ENCODE measurements around the gene IL10RB.
A peak's percentile ranks its signal among the peaks of the same experiment; 100 is the strongest.
"Not testable (repeated sequence)": the region's sequence is repeated elsewhere in the genome, so short reads cannot be mapped to it uniquely, and the experiment has no call there.

The IL10RB gene

DNA sequence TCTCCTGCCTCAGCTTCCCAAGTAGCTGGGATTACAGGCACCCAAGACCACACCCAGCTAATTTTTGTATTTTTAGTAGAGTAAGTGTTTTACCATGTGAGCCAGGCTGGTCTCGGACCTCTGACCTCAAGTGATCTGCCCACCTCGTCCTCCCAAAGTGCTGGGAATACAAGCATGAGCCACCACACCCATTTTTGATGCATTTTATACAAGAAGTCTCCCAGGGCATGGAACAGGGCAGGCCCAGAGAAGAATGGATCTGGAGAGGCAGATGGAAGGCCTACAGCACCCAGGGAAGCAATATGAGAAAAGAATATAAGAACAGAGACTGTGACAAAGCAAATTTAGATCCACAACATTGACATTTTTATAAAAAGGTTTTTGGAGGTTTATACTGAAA lies 39.8 kb downstream of the IL10RB start:
- no peak for DNase-seq

DNA sequence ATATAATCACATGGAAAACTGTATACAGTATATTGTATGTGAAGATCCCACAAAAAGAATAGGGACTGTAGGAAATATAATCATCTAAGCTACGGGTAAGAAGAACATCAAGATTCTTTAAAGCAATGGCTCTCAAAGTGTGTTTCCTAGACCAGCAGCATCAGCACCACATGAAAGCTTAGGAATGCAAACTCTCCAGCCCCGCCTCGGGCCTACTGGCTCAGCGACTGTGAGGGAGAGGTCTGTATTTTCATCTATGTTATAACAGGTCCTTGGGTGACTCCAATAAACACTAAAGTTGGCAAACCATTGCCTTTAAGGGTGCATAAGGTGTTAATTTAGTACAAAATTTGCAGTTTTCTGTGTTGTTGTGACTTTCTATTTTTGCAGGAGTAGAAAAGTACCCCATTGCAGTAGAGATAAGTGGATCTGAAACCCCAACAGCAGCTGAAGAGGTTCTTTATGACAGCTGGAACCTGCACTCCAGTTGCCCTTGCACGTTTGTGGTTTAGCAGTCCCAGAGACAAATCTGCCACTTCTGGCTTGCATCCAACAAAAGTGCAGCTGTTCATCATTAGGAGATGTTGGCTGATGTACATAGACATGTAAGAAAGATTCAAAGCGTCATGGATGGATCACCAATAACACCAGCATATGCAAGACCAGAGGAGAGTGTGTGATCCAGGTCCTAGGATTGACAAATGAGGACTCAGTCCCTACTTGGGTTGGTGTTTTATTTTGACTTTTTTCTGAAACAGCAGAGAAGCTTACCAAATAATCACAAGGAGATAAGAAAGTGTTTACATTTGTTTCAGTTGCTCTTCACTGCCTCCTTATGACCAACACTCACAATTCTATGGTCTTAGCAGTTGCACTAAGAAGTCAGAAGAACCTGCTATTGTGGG lies 42.7 kb downstream of the IL10RB start:
- DNase-seq = peak; percentile 86

DNA sequence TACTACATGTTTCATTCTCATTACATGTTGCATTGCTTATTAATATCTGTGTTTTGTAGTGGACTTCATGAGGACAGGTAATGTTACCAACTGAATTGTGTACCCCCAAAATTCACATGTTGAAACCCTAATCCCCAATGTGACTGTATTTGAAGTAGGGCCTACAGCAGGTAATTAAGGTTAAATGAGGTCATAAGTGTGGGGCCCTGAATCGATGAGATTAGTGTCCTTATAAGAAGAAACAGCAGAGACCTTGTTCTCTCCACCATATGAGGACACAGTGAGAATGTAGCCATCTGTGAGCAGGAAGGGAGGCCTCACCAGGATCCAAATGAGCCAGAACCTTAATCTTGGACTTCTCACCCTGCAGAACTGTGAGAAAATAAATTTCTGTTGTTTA lies 43.6 kb downstream of the IL10RB start:
- no peak for DNase-seq

- no peak for DNase-seq
These were observed 46.0 kb downstream of the IL10RB start for GRCh38 chr21:33312121-33312520.

DNA sequence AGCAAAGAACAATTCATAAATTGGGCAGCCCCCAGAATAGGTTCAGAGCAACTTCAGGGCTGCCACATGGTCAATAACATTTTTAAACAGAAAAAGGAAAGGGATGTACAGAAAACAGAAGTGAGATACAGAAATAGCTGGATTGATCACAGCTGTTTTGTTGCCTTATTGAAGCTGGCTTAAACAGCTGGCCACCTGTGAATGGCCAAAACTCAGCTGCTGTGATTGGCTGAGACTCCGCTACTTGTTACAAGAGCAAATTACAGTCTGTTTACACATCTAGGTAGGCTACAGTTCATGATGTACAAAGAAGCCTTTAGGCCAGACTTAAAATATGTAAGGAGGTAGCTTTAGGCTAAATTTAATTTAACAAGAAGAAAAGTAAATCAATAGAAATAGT lies 47.0 kb downstream of the IL10RB start:
- no peak for DNase-seq

DNA sequence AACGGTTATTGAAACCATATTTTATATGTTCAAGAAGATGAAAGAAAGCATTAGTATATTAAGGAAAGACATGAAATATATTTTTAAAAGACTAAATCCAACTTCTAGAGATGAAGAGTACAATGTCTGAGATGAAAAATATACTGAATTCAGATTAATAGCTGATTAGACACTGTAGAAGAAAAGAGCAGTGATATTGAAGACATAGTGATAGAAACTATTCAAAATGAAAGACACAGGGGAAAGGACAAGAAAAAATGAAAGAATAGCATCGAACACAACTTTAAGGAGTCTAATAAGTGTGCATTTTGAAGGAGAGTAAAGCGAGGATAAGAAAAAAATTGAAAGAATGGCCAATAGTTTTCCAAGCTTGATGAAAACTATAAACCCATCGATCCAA lies 47.4 kb downstream of the IL10RB start:
- no peak for DNase-seq

GRCh38 chr21:33314111-33314510 lies 47.9 kb downstream of the IL10RB start:
- DNase-seq = no peak

- DNase-seq = no peak
These were observed 50.0 kb downstream of the IL10RB start for GRCh38 chr21:33315946-33316710.

DNA sequence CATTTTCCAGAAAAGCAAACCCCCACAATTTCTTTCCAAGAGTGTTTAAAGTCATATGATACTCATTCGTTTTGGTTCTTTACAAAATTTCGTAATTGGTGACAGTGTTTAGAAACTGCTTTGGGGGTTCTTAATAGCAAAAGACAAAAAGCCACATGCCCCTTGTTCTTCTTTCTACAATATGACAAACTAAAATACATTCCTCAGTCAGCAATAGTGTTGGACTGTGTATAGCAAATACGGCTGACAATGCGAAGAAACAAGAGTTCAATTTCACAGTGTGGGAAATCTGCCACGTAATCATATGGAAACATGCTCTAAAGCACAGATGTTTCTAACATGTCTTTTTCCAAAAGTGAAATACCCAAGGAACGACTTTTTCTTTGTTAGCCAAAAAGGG lies 51.0 kb downstream of the IL10RB start:
- no peak for DNase-seq

DNA sequence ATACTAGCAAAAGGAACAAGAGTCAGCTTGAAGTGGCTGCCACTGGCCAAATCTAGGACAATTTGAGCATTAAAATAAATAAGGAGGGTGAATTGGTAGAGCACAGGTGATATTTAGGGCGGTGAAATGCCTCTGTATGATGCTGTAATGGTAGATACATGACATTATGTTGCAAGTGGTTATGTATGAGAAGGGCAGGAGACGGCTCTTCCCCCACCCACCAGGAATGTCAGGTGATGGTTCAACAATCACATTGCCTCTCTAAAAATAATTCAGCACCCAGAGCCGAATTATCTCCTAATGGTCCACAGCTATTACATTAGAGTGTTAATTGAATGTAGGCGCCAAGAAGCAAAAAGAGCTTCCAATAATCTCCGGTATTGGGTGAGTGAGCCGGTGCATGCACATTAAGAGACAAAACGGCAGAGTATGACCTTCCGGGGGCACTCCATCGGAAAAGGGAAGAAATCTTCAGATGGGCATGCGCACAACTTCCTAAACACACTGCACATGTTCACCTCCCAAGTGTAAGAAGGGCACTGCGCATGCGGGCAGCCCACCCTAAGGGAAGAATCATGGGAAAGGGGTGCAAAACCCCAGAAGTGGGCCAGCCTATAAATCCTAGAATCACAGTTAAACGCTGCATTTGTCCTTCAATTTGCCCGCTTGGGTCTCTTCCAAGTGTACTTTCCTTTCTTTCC lies 51.8 kb downstream of the IL10RB start:
- DNase-seq = no peak

DNA sequence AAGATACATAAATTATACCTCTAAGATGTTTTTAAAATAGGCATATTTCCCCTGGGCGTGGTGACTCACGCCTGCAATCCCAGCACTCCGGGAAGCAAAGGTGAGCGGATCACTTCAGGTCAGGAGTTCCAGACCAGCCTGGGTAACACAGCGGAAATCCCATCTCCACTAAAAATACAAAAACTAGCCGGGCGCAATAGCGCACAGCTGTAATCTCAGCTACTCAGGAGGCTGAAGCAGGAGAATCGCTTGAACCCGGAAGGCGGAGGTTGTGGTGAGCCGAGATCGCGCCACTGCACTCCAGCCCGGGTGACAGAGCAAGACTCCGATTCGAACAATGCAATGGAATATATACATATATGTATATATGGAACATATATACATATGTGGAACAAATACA lies 54.8 kb downstream of the IL10RB start:
- not testable (repeated sequence) for DNase-seq

DNA sequence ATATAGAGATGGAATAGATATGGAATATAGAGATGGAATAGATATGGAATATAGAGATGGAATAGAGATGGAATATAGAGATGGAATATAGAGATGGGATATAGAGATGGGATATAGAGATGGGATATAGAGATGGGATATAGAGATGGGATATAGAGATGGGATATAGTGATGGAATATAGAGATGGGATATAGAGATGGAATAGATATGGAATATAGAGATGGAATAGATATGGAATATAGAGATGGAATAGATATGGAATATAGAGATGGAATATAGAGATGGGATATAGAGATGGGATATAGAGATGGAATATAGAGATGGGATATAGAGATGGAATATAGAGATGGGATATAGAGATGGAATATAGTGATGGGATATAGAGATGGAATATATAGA lies 57.4 kb downstream of the IL10RB start:
- DNase-seq = not testable (repeated sequence)

DNA sequence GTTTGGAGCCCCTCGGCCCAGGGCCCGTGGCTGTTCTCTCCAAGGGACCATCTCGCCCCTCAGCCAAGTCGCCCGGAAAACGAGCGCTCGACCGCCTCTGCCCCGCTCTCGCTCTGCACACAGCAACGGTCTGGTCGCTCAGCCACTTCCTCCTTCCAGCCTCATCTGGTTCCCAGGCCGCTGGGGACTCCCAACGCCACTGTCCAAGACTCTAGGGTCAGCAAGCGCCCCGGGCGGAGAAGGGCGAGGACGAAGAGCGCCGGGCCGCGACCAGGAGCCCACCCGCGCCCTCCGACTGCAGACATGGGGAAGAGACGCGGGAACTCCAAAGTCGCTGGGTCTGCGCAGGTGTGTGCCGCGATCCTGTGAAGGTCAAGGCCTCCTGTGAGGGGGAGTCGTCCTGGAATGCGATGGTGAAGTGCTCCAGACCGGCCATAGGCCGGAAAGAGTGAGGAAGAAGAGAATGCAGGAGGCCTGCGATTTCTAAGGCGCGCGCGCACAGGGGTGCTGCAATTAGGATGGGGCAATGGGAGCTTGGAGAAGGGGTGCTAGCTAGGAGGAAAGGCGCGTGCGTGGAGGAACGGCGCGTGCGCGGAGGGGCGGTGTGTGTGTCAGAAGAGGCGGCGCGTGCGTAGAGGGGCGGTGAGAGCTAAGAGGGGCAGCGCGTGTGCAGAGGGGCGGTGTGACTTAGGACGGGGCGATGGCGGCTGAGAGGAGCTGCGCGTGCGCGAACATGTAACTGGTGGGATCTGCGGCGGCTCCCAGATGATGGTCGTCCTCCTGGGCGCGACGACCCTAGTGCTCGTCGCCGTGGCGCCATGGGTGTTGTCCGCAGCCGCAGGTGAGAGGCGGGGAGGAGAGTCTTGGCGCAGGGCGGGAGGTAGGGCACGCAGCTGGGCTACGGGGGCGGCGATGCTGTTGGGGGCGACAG lies 58.4 kb downstream of the IL10RB start, which contains the start of gene IFNAR1:
TSS of gene IFNAR1 (plus strand) at position 680 of the 931 bp plus-strand sequence. CDS start at position 766, 86 bp downstream.
- peak; percentile 99 for DNase-seq

DNA sequence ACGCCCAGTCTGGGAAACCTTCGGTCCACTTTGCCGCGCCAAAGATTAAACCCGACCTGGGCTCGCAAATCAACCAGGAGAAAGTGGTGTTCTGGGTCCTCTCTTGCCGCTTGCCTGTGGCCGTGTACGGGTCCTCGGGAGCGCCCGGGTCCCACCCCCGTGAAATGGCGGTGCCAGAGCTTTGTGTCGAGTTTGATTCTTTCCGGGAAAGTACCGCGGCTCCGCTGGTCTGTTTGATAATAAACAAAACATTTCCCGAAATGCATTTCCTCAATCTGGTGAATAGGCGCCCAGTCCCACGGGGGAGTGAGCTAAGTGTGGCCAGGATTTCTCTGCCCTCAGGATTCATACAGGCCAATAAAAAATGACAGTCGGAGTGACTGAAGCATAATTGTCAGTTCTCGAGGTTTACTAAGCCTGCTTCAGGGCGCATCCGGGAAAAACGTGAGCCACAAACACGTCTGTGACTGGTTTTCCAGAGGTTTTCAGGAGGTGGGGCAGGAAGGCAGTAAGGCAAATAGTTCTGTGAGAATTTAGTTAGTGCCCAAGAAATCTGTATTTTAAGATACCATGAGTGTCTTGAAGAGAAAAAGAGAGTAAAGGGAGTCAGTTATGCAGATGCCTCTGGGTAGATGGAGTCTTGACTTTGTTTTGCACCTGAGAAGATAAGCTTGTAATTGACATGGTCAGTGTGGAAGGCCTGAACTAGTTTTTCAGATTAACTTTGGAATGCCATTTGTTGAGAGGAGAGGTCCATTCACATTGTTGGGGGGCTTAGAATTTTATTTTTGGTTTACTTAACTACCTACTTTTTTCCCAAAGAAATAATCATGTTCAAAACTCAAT lies 59.3 kb downstream of the IL10RB start:
- DNase-seq = peak; percentile 45

GRCh38 chr21:33327326-33327725 lies 61.2 kb downstream of the IL10RB start:
- DNase-seq = no peak

- no peak for DNase-seq
These were observed 61.7 kb downstream of the IL10RB start for GRCh38 chr21:33327792-33328433.

DNA sequence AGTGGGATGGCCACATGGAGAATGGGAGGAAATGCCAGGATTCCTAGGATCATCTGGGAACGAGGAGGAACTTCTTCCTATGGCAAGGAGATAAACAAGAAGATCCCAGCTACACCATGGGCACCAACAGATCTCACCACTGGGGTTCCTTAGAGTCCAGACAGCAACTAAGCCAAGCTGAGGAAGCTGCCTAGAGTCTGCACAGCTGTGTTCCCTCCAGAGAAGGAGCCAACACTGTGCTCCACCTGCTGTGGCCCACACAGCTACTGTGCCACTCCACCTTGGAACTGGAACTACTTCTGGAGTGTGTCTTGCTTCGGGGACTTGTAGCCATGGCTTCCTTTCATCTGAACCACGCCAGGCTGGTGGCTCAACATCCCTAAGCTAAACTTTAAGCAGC lies 64.6 kb downstream of the IL10RB start:
- no peak for DNase-seq

- DNase-seq = no peak
These were observed 66.0 kb downstream of the IL10RB start for GRCh38 chr21:33332143-33332542.

- no peak for DNase-seq
These were observed 68.0 kb downstream of the IL10RB start for GRCh38 chr21:33334191-33334590.

DNA sequence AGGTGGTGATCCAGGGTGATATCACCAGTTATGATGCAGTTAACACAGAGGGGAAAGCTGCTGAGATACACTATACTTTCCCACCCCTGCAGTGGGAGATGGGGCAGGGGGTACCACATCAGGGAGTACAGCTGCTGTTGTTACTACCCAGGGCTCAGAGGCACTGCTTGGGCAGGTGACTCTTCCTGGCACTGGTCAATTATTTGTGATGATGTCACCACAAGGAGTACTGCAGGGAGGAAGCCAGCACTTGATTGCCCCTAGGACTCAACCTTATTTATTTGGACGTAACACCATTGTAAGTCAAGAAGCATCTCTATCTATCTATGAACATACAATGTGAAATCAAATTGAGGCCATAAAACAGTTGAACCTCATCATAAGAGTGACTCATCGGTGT lies 68.7 kb downstream of the IL10RB start:
- no peak for DNase-seq

DNA sequence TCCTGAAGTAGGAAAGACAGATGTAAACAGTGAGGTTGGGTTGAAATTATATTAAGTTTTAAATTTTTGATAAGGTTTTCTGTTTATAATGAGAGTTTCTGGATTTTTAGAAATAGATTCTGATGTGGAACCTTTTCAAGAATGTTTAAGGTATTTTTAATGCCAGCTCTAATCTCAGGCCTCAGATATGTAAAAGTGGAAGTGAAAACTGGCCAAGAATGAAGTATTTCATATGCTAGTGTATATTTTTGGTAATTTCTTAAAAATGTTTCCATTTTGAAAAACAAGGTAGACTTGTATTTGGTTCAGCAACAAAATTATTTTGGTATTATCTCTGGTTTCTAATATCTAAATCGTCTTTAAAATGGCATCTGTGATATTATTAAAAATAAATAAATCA lies 73.0 kb downstream of the IL10RB start:
- no peak for DNase-seq

Measured in NCI-H2107 (cell line).